Dermis blood vessel endothelial cell (primary cell): ENCODE measurements around the gene EFCAB10. TPM values are rescaled to one million over a fixed set of nuclear protein-coding genes. Genes with fewer than 3 reads are reported as not detected.
A peak's percentile ranks its signal among the peaks of the same experiment; 100 is the strongest.
"Not testable (repeated sequence)": the region's sequence is repeated elsewhere in the genome, so short reads cannot be mapped to it uniquely, and the experiment has no call there.

Experiments used
- DNase-seq: peaks from one replicate; pipeline ENCODE4 v3.0.0; 2010
- total RNA-seq: library from RNA; depleted of rRNA; stranded (reverse); fragments of >200 nt; gene quantifications from 2 replicates; pipeline ENCODE4 v1.2.3, GENCODE V29; 2014

The EFCAB10 gene
- total RNA-seq, 1 donor from 2014 or later = not detected

- DNase-seq = no peak
Measured at GRCh38 chr7:105530126-105530525, 51.2 kb downstream of the EFCAB10 start.

- DNase-seq = not testable (repeated sequence)
Measured at GRCh38 chr7:105527737-105528136, 53.6 kb downstream of the EFCAB10 start.

GRCh38 chr7:105524840-105525239 lies 56.5 kb downstream of the EFCAB10 start:
- DNase-seq = no peak

DNA sequence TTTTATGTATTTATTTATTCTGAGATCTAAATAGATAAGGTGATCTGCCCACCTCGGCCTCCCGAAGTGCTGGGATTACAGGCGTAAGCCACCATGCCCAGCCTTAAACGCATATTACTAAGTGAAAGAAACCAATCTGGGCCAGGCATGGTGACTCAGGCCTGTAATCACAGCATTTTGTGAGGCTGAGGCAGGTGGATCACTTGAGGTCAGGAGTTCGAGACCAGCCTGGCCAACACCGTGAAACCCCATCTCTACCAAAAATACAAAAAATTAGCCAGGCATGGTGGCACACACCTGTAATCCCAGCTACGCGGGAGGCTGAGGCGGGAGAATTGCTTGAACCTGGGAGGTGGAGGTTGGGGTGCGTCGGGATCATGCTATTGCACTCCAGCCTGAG lies 56.9 kb downstream of the EFCAB10 start:
- not testable (repeated sequence) for DNase-seq

DNA sequence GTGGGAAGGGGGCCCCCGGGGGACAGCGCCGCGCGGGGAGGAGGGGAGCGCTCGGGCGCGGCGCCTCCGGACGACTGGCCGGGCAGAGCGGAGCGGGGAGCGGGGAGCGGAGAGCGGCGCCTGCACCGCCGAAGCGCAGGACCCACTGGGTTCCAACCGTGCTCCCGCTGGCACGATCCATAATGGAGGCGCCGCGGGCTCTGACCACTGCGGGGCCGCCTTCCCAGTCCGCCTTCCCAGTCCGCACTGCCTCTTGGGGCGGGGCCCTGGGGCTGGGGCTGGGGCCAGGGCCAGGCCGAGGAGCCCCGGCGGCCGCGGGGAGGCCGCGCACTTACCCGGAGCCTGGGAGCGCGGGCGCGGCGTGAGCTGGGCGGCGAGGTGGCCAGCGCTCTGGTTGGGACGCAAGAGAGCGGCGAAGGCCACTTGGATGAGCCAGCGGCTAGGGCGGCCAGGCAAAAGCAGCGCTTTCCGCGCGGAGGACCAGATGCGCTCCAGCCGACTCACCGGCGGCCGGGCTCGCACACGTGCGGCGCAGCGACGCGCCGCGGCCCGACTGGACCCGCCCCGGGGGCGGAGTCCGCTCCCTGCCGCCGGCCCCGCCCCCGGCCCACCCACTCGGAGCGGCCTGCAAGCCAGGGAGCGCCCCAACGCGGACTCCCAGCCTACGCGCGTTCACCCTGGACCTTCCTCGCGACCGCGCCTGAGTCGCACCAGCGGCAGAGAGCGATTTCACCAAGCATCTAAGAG lies 59.4 kb downstream of the EFCAB10 start, which contains the start of gene PUS7:
Gene PUS7 (minus strand): TSS at position 555 of the 747 bp plus-strand sequence. CDS start 13,759 bp downstream, outside the sequence.
- DNase-seq = peak; percentile 93

- DNase-seq = peak; percentile 70
Measured at GRCh38 chr7:105521027-105521716, 60.1 kb downstream of the EFCAB10 start.

DNA sequence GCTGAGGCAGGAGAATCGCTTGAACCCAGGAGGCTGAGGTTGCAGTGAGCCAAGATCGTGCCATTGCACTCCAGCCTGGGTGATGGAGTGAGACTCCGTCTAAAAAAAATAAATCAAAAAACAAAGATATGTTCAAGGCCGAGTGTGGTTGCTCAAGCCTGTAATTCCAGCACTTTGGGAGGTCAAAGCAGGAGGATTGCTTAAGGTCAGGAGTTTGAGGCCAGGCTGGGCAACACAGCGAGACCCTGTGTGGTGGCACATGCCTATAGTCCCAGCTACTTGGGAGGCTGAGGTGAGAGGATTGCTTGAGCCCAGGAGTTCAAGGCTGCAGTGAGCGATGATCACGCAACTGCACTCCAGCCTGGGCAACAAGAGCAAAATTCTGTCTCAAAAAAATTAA lies 60.7 kb downstream of the EFCAB10 start:
- not testable (repeated sequence) for DNase-seq

GRCh38 chr7:105519353-105519752 lies 61.9 kb downstream of the EFCAB10 start:
- DNase-seq = no peak

GRCh38 chr7:105515610-105516009 lies 65.7 kb downstream of the EFCAB10 start:
- DNase-seq = not testable (repeated sequence)

Other genes starting within 250 kb of the EFCAB10 start
- gene SRPK2, start 192.6 kb downstream of the EFCAB10 start, total RNA-seq = 59.2 and 97.9 TPM in 2 replicates
- 35.1 and 36.3 TPM in 2 replicates for gene PUS7, start 59.2 kb downstream of the EFCAB10 start, total RNA-seq
- gene RINT1, start 49.3 kb downstream of the EFCAB10 start, total RNA-seq = 11.9 and 18.4 TPM in 2 replicates